IMR-90 (cell line): Measurements from ENCODE around the gene TF. TPM values are rescaled to one million over a fixed set of nuclear protein-coding genes. Genes with fewer than 3 reads are reported as not detected.
A peak's percentile ranks its signal among the peaks of the same experiment; 100 is the strongest.

Experiments used
- ATAC-seq: fragments of 200-7000 bp; cut with Tn5 transposase; 2 replicates; pipeline ENCODE4 v1.9.1; 2020; ENCODE audit warnings: low read depth, mild to moderate bottlenecking, moderate library complexity
- BruUV-seq: library from RNA; stranded (reverse); fragments of 400-500 nt; replicated peaks from 2 replicates; lab custom pipeline; 2021; lab: Mats Ljungman, UMichigan
- CTCF ChIA-PET: fragments of 300-600 bp; formaldehyde crosslinking; extraction: SDS; loops from one replicate; lab custom pipeline; 2021; ENCODE audit warnings: antibody characterized with exemption; lab: Yijun Ruan, JAX
- POLR2A ChIA-PET: fragments of 300-600 bp; sonication (Branson Sonifier 250); formaldehyde crosslinking; loops from one replicate; lab custom pipeline; 2022; ENCODE audit warnings: antibody characterized with exemption; ENCODE audit not compliant: unreplicated experiment; lab: Charles Lee
- DNase-seq: peaks from one replicate; pipeline ENCODE4 v3.0.0; 2013
- H2AFZ ChIP-seq: replicated peaks from 2 replicates; pipeline ENCODE3; 2013; ENCODE audit warnings: low read length, mild to moderate bottlenecking; ENCODE audit not compliant: poor library complexity
- H2AK5ac ChIP-seq: 2 replicates; pipeline ENCODE4 v1.6.1; 2013; ENCODE audit warnings: low read depth, low read length, inconsistent platforms
- H2AK9ac ChIP-seq: replicated peaks from 2 replicates; pipeline ENCODE3; 2013; ENCODE audit warnings: mild to moderate bottlenecking, low read depth, low read length, moderate library complexity; ENCODE audit not compliant: poor library complexity
- H2BK120ac ChIP-seq: 2 replicates; pipeline ENCODE4 v1.6.1; 2013; ENCODE audit warnings: low read depth, low read length, inconsistent platforms
- H2BK15ac ChIP-seq: 3 replicates; pipeline ENCODE4 v1.6.1; 2013; ENCODE audit warnings: low read depth, low read length, inconsistent platforms
- H2BK20ac ChIP-seq: 2 replicates; pipeline ENCODE4 v1.6.1; 2013; ENCODE audit warnings: low read depth, mild to moderate bottlenecking, inconsistent platforms, low read length, moderate library complexity
- H2BK5ac ChIP-seq: 2 replicates; pipeline ENCODE4 v1.6.1; 2013; ENCODE audit warnings: mild to moderate bottlenecking, low read depth, low read length, inconsistent platforms; ENCODE audit not compliant: poor library complexity, severe bottlenecking
- H3K14ac ChIP-seq: replicated peaks from 2 replicates; pipeline ENCODE4 v1.6.1; 2013; ENCODE audit warnings: low read depth, low read length, inconsistent platforms
- H3K18ac ChIP-seq: 2 replicates; pipeline ENCODE4 v1.6.1; 2013; ENCODE audit warnings: low read depth, low read length, control low read depth
- H3K23ac ChIP-seq: 2 replicates; pipeline ENCODE4 v1.6.1; 2013; ENCODE audit warnings: low read depth, low read length, inconsistent platforms
- H3K27ac ChIP-seq: 2 replicates; pipeline ENCODE4 v1.5.1; 2013; ENCODE audit warnings: mild to moderate bottlenecking, control low read depth, low read length; ENCODE audit not compliant: insufficient read depth
- H3K27me3 ChIP-seq: 2 replicates; pipeline ENCODE4 v1.6.1; 2013; ENCODE audit warnings: low read length; ENCODE audit not compliant: control insufficient read depth, insufficient read depth
- H3K36me3 ChIP-seq: 2 replicates; pipeline ENCODE4 v1.6.1; 2013; ENCODE audit warnings: low read length, mixed read lengths; ENCODE audit not compliant: control insufficient read depth, insufficient read depth
- H3K4ac ChIP-seq: 2 replicates; pipeline ENCODE4 v1.6.1; 2013; ENCODE audit warnings: low read depth, low read length, inconsistent platforms
- H3K4me1 ChIP-seq: 2 replicates; pipeline ENCODE4 v1.6.1; 2013; ENCODE audit warnings: low read length, mixed read lengths; ENCODE audit not compliant: control insufficient read depth, insufficient read depth
- H3K4me2 ChIP-seq: 2 replicates; pipeline ENCODE4 v1.6.1; 2013; ENCODE audit warnings: low read depth, mild to moderate bottlenecking, control low read depth, low read length, moderate library complexity
- H3K4me3 ChIP-seq: 2 replicates; pipeline ENCODE4 v1.5.1; 2013; ENCODE audit warnings: low read depth, mild to moderate bottlenecking, control low read depth, low read length, moderate library complexity; ENCODE audit not compliant: insufficient read depth
- H3K56ac ChIP-seq: 2 replicates; pipeline ENCODE4 v1.6.1; 2013; ENCODE audit warnings: low read length, inconsistent platforms; ENCODE audit not compliant: insufficient read depth; ENCODE audit errors: extremely low read depth
- H3K79me1 ChIP-seq, 2 experiments: 2 replicates each; pipeline ENCODE4 v1.6.1; 2013; ENCODE audit warnings: low read length in 2 of 2, inconsistent platforms in 1 of 2, low read depth in 1 of 2
- H3K9ac ChIP-seq: 2 replicates; pipeline ENCODE4 v1.6.1; 2013; ENCODE audit warnings: low read depth, low read length, control low read depth
- H3K9me1 ChIP-seq: 2 replicates; pipeline ENCODE4 v1.6.1; 2013; ENCODE audit warnings: low read length, inconsistent platforms; ENCODE audit not compliant: insufficient read depth
- H3K9me3 ChIP-seq: 2 replicates; pipeline ENCODE4 v1.6.1; 2013; ENCODE audit warnings: low read length; ENCODE audit not compliant: control insufficient read depth, insufficient read depth
- H4K20me1 ChIP-seq: 2 replicates; pipeline ENCODE4 v1.6.1; 2013; ENCODE audit warnings: low read length, inconsistent platforms; ENCODE audit not compliant: insufficient read depth
- H4K5ac ChIP-seq: 2 replicates; pipeline ENCODE4 v1.6.1; 2013; ENCODE audit warnings: mild to moderate bottlenecking, low read depth, low read length, control low read depth
- H4K8ac ChIP-seq, 2 experiments: 2 replicates each; pipeline ENCODE4 v1.6.1; 2013; ENCODE audit warnings: low read depth in 2 of 2, low read length in 2 of 2, control low read depth in 1 of 2, inconsistent platforms in 1 of 2
- H4K91ac ChIP-seq: 2 replicates; pipeline ENCODE4 v1.6.1; 2013; ENCODE audit warnings: low read depth, low read length, inconsistent platforms; ENCODE audit not compliant: insufficient read depth
- BHLHE40 ChIP-seq: fragments of 150-350 bp; IDR thresholded peaks from 2 replicates; pipeline ENCODE4 v1.6.1; 2016; ENCODE audit warnings: mild to moderate bottlenecking, low read depth, low read length
- CEBPB ChIP-seq: IDR thresholded peaks from 2 replicates; pipeline ENCODE4 v1.6.1; 2012; ENCODE audit warnings: low read depth, low read length, improper control_type of control experiment
- CHD1 ChIP-seq: IDR thresholded peaks from 2 replicates; pipeline ENCODE4 v1.6.1; 2012; ENCODE audit warnings: low read depth, low read length, improper control_type of control experiment
- FOS ChIP-seq: fragments of 150-350 bp; IDR thresholded peaks from 2 replicates; pipeline ENCODE4 v1.6.1; 2016; ENCODE audit warnings: low read depth, low read length
- MAFK ChIP-seq: IDR thresholded peaks from 2 replicates; pipeline ENCODE4 v1.6.1; 2012; ENCODE audit warnings: low read depth, low read length, improper control_type of control experiment
- MAZ ChIP-seq: IDR thresholded peaks from 2 replicates; pipeline ENCODE4 v1.6.1; 2012; ENCODE audit warnings: low read depth, mild to moderate bottlenecking, low read length, improper control_type of control experiment, moderate library complexity, borderline replicate concordance
- MXI1 ChIP-seq: IDR thresholded peaks from 2 replicates; pipeline ENCODE4 v1.6.1; 2012; ENCODE audit warnings: low read depth, mild to moderate bottlenecking, low read length, moderate library complexity, borderline replicate concordance
- NFE2L2 ChIP-seq: fragments of 150-350 bp; IDR thresholded peaks from 2 replicates; pipeline ENCODE4 v1.6.1; 2016; ENCODE audit warnings: low read depth, mild to moderate bottlenecking, low read length
- POLR2A ChIP-seq: IDR thresholded peaks from 2 replicates; pipeline ENCODE4 v1.6.1; 2012; ENCODE audit warnings: mild to moderate bottlenecking, low read depth, low read length
- RAD21 ChIP-seq: IDR thresholded peaks from 2 replicates; pipeline ENCODE4 v1.6.1; 2012; ENCODE audit warnings: low read length, improper control_type of control experiment
- RCOR1 ChIP-seq: IDR thresholded peaks from 2 replicates; pipeline ENCODE4 v1.6.1; 2012; ENCODE audit warnings: mild to moderate bottlenecking, low read length, improper control_type of control experiment; ENCODE audit not compliant: insufficient replicate concordance
- RFX5 ChIP-seq: IDR thresholded peaks from 2 replicates; pipeline ENCODE4 v1.8.0; 2012; ENCODE audit warnings: low read depth, mild to moderate bottlenecking, low read length, moderate library complexity
- SMC3 ChIP-seq: fragments of 150-350 bp; IDR thresholded peaks from 2 replicates; pipeline ENCODE4 v1.6.1; 2016; ENCODE audit warnings: low read depth, mild to moderate bottlenecking, antibody characterized with exemption, low read length, moderate library complexity
- USF2 ChIP-seq: fragments of 150-350 bp; IDR thresholded peaks from 2 replicates; pipeline ENCODE4 v1.6.1; 2017; ENCODE audit warnings: mild to moderate bottlenecking, antibody characterized with exemption, low read length, low read depth
- WGBS, 2 experiments: methylation state at CpG; one replicate each; pipeline versions ENCODE4 v1.1.5 to v1.1.7; 2013; ENCODE audit warnings: missing lambda C conversion rate in 2 of 2; ENCODE audit not compliant: insufficient read length in 1 of 2; ENCODE audit errors: extremely low coverage in 2 of 2; 5-methylcytosine and 5-hydroxymethylcytosine counted together
- dilution Hi-C: fragments of 300-500 bp; cut with HindIII; formaldehyde crosslinking; loops from one replicate; pipeline ENCODE4 v1.14.3; 2018; ENCODE audit warnings: low sequenced_read_pairs; ENCODE audit not compliant: unreplicated experiment
- in situ Hi-C: fragments of 300-500 bp; cut with MboI; formaldehyde crosslinking; loops from 3 replicates; pipeline ENCODE4 v1.14.3; 2019; ENCODE audit warnings: low sequenced_read_pairs, inconsistent platforms, mixed read lengths
- intact Hi-C: fragments of 100-400 bp; cut with micrococcal nuclease; formaldehyde crosslinking; loops from 2 replicates; pipeline ENCODE4 v1.10.0; 2022
- polyA plus RNA-seq, 3 experiments: library from polyadenylated mRNA; depleted of rRNA; stranded (reverse); fragments of >200 nt; gene quantifications; 2 replicates each; pipeline ENCODE4 v1.2.3, GENCODE V29; 2012; ENCODE audit warnings: low replicate concordance in 1 of 3
- total RNA-seq: library from RNA; depleted of rRNA; stranded (reverse); fragments of >200 nt; gene quantifications from 2 replicates; pipeline ENCODE4 v1.2.3, GENCODE V29; 2012
- TF ChIP-seq, protein P1 (sequence below): fragments of 150-350 bp; IDR thresholded peaks from 2 replicates; pipeline ENCODE4 v1.6.1; 2016; ENCODE audit warnings: low read depth, mild to moderate bottlenecking, low read length, moderate library complexity, borderline replicate concordance

Gene TF
- total and polyA plus RNA-seq, 2 of the 4 experiments (the other 2 are of a cell fraction), result 0.07 TPM; not detected in 1

DNA sequence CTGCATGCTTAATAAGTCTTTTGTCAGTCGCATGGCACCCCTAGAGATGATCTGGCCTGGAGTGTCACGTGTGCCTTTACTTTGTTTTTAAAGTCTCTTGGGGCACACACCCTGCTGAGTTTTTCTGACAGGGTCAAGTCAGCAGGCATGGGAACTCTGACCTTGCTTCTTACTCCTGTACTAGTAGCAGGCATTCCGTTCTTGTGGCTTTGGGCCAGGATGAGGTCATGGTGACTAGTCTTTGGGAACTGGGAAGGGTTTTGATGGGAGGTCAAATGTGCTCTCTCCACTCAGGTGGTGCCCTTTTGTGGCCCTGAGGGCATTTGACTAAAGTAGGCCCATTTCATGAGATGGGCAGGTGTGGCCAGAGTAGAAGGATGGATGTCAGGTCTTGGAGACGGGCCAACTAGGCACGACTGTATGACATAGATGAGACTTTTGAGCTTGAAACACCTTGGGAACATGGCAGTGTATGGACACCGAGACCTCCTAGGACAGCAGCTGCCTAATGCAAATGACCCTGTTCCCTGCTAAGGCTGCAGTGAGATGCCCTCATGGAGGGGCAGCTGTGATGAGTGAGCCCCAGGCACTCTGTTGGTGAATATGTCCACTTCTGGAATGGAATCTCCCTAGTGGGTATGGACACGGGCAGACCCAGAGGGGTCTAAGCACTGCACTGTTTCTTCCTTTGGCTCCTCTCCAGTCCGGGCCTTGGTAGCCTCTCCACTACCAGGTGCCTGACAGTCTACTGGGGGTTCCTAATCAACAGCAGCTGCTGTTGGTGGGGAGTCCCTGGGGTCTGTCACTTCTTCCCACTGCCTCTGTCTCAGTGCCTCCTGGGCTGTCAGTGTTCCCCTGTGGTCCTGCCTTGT is 75.8 kb downstream of the TF start:
- Histone ChIP-seq H2AFZ (no peak overlapping the region), H3K9ac (no peak overlapping the region), H3K4me3 (no peak overlapping the region), H2BK20ac (no peak overlapping the region), H2BK15ac (no peak overlapping the region), H2AK5ac (no peak overlapping the region), H4K20me1 (peaks cover 7% of the 10 kb centered on the region), H3K9me1 (peaks cover 19% of the 10 kb centered on the region), H4K91ac (no peak overlapping the region), H4K5ac (no peak overlapping the region), H3K4me1 (no peaks in the 10 kb centered on the region), H3K27ac (no peak overlapping the region), H3K27me3 (no peaks in the 10 kb centered on the region), H3K56ac (no peak overlapping the region), H2AK9ac (no peak overlapping the region), H2BK5ac (no peak overlapping the region), H3K4me2 (no peak overlapping the region), H3K36me3 (peaks cover 38% of the 10 kb centered on the region), H2BK120ac (no peak overlapping the region), H4K8ac (no peak overlapping the region), H3K4ac (no peak overlapping the region), H3K23ac (no peak overlapping the region), H3K9me3 (no peaks in the 10 kb centered on the region), H3K79me1 (peaks cover 0 to 3% of the 10 kb centered on the region in 2 experiments; a peak in 3 of 4 replicates), H3K14ac (no peak overlapping the region), H3K18ac (no peak overlapping the region)
- no TSS peak for BruUV-seq
- POLR2A ChIA-PET, result no interaction called here
- DNase-seq, result peak; percentile 80
- dilution Hi-C loops, result no loop called here
- intact Hi-C loops, result loop anchor here (5.0 kb wide), 1 partner anchor 390 kb away; no protein-coding TSS in a partner anchor
- in situ Hi-C loops, result loop anchor here (10.0 to 25.0 kb wide), 3 partner anchors 360 to 665 kb away; partner anchors contain the start of genes ANAPC13 and CEP63
- peak; percentile 60 for ATAC-seq
- WGBS, 2 experiments, result 73% methylated on average over 5 of the region's 8 CpGs; no CpG with 5 or more reads in 1 of the 2 experiments
- CTCF ChIA-PET, result interaction anchor here (0.7 to 1.5 kb wide), 2 partner anchors 10 to 14 kb away, joined by 3 read pairs; no protein-coding TSS in a partner anchor
- no peak for TF ChIP-seq MAZ
- no peak for TF ChIP-seq USF2
- no peak for TF ChIP-seq RFX5
- no peak for TF ChIP-seq MAFK
- TF ChIP-seq, protein P1, sequence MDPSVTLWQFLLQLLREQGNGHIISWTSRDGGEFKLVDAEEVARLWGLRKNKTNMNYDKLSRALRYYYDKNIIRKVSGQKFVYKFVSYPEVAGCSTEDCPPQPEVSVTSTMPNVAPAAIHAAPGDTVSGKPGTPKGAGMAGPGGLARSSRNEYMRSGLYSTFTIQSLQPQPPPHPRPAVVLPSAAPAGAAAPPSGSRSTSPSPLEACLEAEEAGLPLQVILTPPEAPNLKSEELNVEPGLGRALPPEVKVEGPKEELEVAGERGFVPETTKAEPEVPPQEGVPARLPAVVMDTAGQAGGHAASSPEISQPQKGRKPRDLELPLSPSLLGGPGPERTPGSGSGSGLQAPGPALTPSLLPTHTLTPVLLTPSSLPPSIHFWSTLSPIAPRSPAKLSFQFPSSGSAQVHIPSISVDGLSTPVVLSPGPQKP, result no peak
- TF ChIP-seq FOS, result no peak
- no peak for TF ChIP-seq BHLHE40
- peak; percentile 13; the same call in 1 of the 2 replicates for TF ChIP-seq SMC3
- no peak for TF ChIP-seq NFE2L2
- no peak for TF ChIP-seq RCOR1
- TF ChIP-seq MXI1, result no peak
- TF ChIP-seq CEBPB, result no peak
- TF ChIP-seq CHD1, result no peak
- TF ChIP-seq POLR2A, result no peak
- TF ChIP-seq RAD21, result peak; percentile 43
